HG03039 (cell line): Measurements from ENCODE around the gene LDLR.
"Not testable (repeated sequence)": the region's sequence is repeated elsewhere in the genome, so short reads cannot be mapped to it uniquely, and the experiment has no call there.

Experiments used
- ATAC-seq: cut with Tn5 transposase; IDR thresholded peaks from one replicate; pipeline ENCODE4 v1.9.1; 2021; ENCODE audit warnings: mild to moderate bottlenecking, moderate library complexity; ENCODE audit not compliant: unreplicated experiment

Gene LDLR

GRCh38 chr19:11138601-11139300, 49.5 kb downstream of the LDLR start:
- ATAC-seq: no peak

- not testable (repeated sequence) for ATAC-seq
Measured at GRCh38 chr19:11140023-11140538, 50.8 kb downstream of the LDLR start.

GRCh38 chr19:11140896-11141295, 51.6 kb downstream of the LDLR start:
- ATAC-seq: no peak

GRCh38 chr19:11141937-11142527, 52.8 kb downstream of the LDLR start:
- ATAC-seq: no peak

GRCh38 chr19:11142528-11143171, 53.4 kb downstream of the LDLR start:
- no peak for ATAC-seq

- no peak for ATAC-seq
Measured at GRCh38 chr19:11145536-11145924, 56.3 kb downstream of the LDLR start.

GRCh38 chr19:11148001-11148400, 58.7 kb downstream of the LDLR start:
- no peak for ATAC-seq

GRCh38 chr19:11151181-11151580, 61.9 kb downstream of the LDLR start:
- ATAC-seq: no peak

- ATAC-seq: no peak
Measured at GRCh38 chr19:11152318-11153062, 63.2 kb downstream of the LDLR start.

- no peak for ATAC-seq
Measured at GRCh38 chr19:11154683-11155047, 65.4 kb downstream of the LDLR start.

- peak; percentile 95 for ATAC-seq
Measured at GRCh38 chr19:11155373-11156120, 66.3 kb downstream of the LDLR start, which contains the start of gene SPC24. Gene SPC24, minus strand, starts transcription at chr19:11155782. Its CDS starts 6 bp downstream, at chr19:11155776.

GRCh38 chr19:11159598-11160439, 70.6 kb downstream of the LDLR start:
- ATAC-seq: no peak

- not testable (repeated sequence) for ATAC-seq
Measured at GRCh38 chr19:11160440-11160768, 71.1 kb downstream of the LDLR start.

- no peak for ATAC-seq
Measured at GRCh38 chr19:11164296-11164695, 75.0 kb downstream of the LDLR start.

GRCh38 chr19:11164879-11165406, 75.7 kb downstream of the LDLR start:
- no peak for ATAC-seq

GRCh38 chr19:11165486-11166030, 76.3 kb downstream of the LDLR start:
- no peak for ATAC-seq

- no peak for ATAC-seq
Measured at GRCh38 chr19:11166281-11167142, 77.2 kb downstream of the LDLR start.

- no peak for ATAC-seq
Measured at GRCh38 chr19:11168568-11168967, 79.3 kb downstream of the LDLR start.
